HepG2 (cell line): ENCODE data around the gene TEKTIP1. TPM values are rescaled to one million over a fixed set of nuclear protein-coding genes. Genes with fewer than 3 reads are reported as not detected.

Source experiments
- ATAC-seq: fragments of 200-7000 bp; cut with Tn5 transposase; 3 replicates; pipeline ENCODE4 v1.9.1; 2020; ENCODE audit warnings: mild to moderate bottlenecking, moderate library complexity
- BruUV-seq: library from RNA; stranded (reverse); fragments of 400-500 nt; replicated peaks from 2 replicates; lab custom pipeline; 2021; lab: Mats Ljungman, UMichigan
- CTCF ChIA-PET: fragments of 300-600 bp; formaldehyde crosslinking; extraction: SDS; loops from one replicate; lab custom pipeline; 2021; ENCODE audit warnings: low total read pairs, inconsistent platforms, low intra/inter-chr PET ratio; lab: Yijun Ruan, JAX
- POLR2A ChIA-PET: fragments of 350-600 bp; sonication (Branson Sonifier 250); formaldehyde crosslinking; loops from one replicate; lab custom pipeline; 2020; ENCODE audit warnings: antibody characterized with exemption, inconsistent platforms; lab: Yijun Ruan, JAX
- DNase-seq: peaks from one replicate; pipeline ENCODE4 v3.0.0-alpha.2; 2015; ENCODE audit warnings: low spot score
- FAIRE-seq: peaks from 3 replicates; lab custom pipeline; 2011; peaks lifted over from hg19 to GRCh38; lab: Jason Lieb, UNC
- H2AFZ ChIP-seq: one replicate; pipeline ENCODE4 v1.6.1; 2011; ENCODE audit warnings: low read length, inconsistent platforms
- H3K27ac ChIP-seq: fragments of 300-600 bp; 3 replicates; pipeline ENCODE4 v1.8.0; 2011; ENCODE audit warnings: mixed run types, mild to moderate bottlenecking, mixed read lengths, low read length, inconsistent platforms; ENCODE audit not compliant: insufficient read depth; ENCODE audit errors: extremely low read length
- H3K27me3 ChIP-seq, 2 experiments: fragments of 200-600 bp in 1 of 2; 2 replicates in 1 of 2; 3 replicates in 1 of 2; pipeline versions ENCODE4 v1.6.0 to v1.8.0; 2011; ENCODE audit warnings: low read length in 2 of 2, mild to moderate bottlenecking in 2 of 2, moderate library complexity in 2 of 2, inconsistent platforms in 1 of 2; ENCODE audit not compliant: insufficient read depth in 2 of 2, control insufficient read depth in 1 of 2
- H3K36me3 ChIP-seq, 2 experiments: fragments of 200-600 bp in 1 of 2; replicated peaks in 1 of 2; 2 replicates in 1 of 2; 3 replicates in 1 of 2; pipeline versions ENCODE4 v1.5.1 to v1.8.0; 2011; ENCODE audit warnings: low read length in 2 of 2, inconsistent platforms in 1 of 2; ENCODE audit not compliant: insufficient read depth in 2 of 2, control insufficient read depth in 1 of 2
- H3K4me1 ChIP-seq: 2 replicates; pipeline ENCODE4 v1.5.1; 2012; ENCODE audit warnings: low read length, inconsistent platforms; ENCODE audit not compliant: insufficient read depth
- H3K4me2 ChIP-seq: 2 replicates; pipeline ENCODE4 v1.6.0; 2011; ENCODE audit warnings: low read depth, low read length, inconsistent platforms
- H3K4me3 ChIP-seq, 3 experiments: fragments of 200-600 bp in 1 of 3; sonication (generic), shearing (Covaris generic) in 1 of 3; replicated peaks in 1 of 3; 2 replicates each; pipeline ENCODE4 v1.5.1; 2011 to 2016; ENCODE audit warnings: low read length in 3 of 3, inconsistent platforms in 2 of 3, low read depth in 2 of 3, mild to moderate bottlenecking in 2 of 3, control low read depth in 1 of 3, mixed read lengths in 1 of 3; ENCODE audit not compliant: insufficient read depth in 1 of 3
- H3K79me2 ChIP-seq: one replicate; pipeline ENCODE4 v1.6.1; 2011; ENCODE audit warnings: low read length, inconsistent platforms; ENCODE audit not compliant: insufficient read depth
- H3K9ac ChIP-seq: 2 replicates; pipeline ENCODE4 v1.6.0; 2011; ENCODE audit warnings: mild to moderate bottlenecking, low read depth, low read length, inconsistent platforms; ENCODE audit not compliant: insufficient read depth
- H3K9me3 ChIP-seq: 2 replicates; pipeline ENCODE4 v1.5.1; 2012; ENCODE audit warnings: mild to moderate bottlenecking, low read length
- H4K20me1 ChIP-seq: 2 replicates; pipeline ENCODE4 v1.6.0; 2011; ENCODE audit warnings: inconsistent platforms, mild to moderate bottlenecking, low read length, moderate library complexity; ENCODE audit not compliant: insufficient read depth
- GATAD1 ChIP-seq: IDR thresholded peaks from 2 replicates; pipeline ENCODE4 v1.6.1; 2016; ENCODE audit warnings: missing genetic modification reagents, missing compliant biosample characterization
- GATAD2A ChIP-seq: IDR thresholded peaks from 2 replicates; pipeline ENCODE4 v1.6.1; 2016
- KDM3A ChIP-seq: IDR thresholded peaks from 2 replicates; pipeline ENCODE4 v1.6.1; 2018; ENCODE audit warnings: low read depth, missing compliant biosample characterization
- NFKB2 ChIP-seq: sonication (generic); formaldehyde crosslinking; IDR thresholded peaks from 2 replicates; pipeline ENCODE4 v1.4.0; 2020; ENCODE audit warnings: missing genetic modification reagents, borderline replicate concordance
- PAXIP1 ChIP-seq: sonication (generic); formaldehyde crosslinking; conservative IDR thresholded peaks from 2 replicates; pipeline ENCODE4 v1.4.0; 2020; ENCODE audit warnings: mild to moderate bottlenecking, missing genetic modification reagents, moderate library complexity
- RFX1 ChIP-seq: fragments of 450-650 bp; IDR thresholded peaks from 2 replicates; pipeline ENCODE4 v1.6.1; 2017
- RFX3 ChIP-seq: IDR thresholded peaks from 2 replicates; pipeline ENCODE4 v1.6.1; 2016; ENCODE audit warnings: missing biosample characterization, missing genetic modification reagents
- RFXAP ChIP-seq: sonication (generic); formaldehyde crosslinking; IDR thresholded peaks from 2 replicates; pipeline ENCODE4 v1.4.0; 2020; ENCODE audit warnings: missing genetic modification reagents, borderline replicate concordance
- SOX13 ChIP-seq, 3 experiments: fragments of 450-650 bp in 1 of 3; sonication (generic) in 1 of 3; formaldehyde crosslinking in 1 of 3; IDR thresholded peaks in 2 of 3; conservative IDR thresholded peaks in 1 of 3; 2 replicates each; pipeline versions ENCODE4 v1.5.0 to v1.6.1; 2016 to 2020; ENCODE audit warnings: antibody characterized with exemption in 1 of 3, mild to moderate bottlenecking in 1 of 3, missing compliant biosample characterization in 1 of 3, missing genetic modification reagents in 1 of 3, moderate library complexity in 1 of 3
- WGBS: methylation state at CpG from one replicate; pipeline ENCODE4 v1.1.6; 2017; ENCODE audit warnings: low lambda C conversion rate; 5-methylcytosine and 5-hydroxymethylcytosine counted together
- in situ Hi-C: cut with HindIII; loops from 2 replicates; pipeline ENCODE4 v1.10.0; 2017; ENCODE audit warnings: low pct_unique_long_range_greater_than_20kb; ENCODE audit not compliant: extremely low pct_ligation_motif_present
- intact Hi-C: fragments of 100-400 bp; cut with micrococcal nuclease; formaldehyde crosslinking; loops from one replicate; pipeline ENCODE4 v1.10.0; 2022; ENCODE audit not compliant: unreplicated experiment
- polyA plus RNA-seq, 8 experiments: library from polyadenylated mRNA; depleted of rRNA in 3 of 8; stranded (reverse) in 7 of 8; unstranded in 1 of 8; fragments of >200 nt; fragmentation: Illumina TruSeq in 4 of 8; extraction: Trizol in 4 of 8; gene quantifications; 2 replicates each; pipeline versions ENCODE4 v1.2.1 to v1.2.3, GENCODE V29; 2011 to 2016; ENCODE audit warnings: low read depth in 4 of 8, missing spikeins in 1 of 8, mixed read lengths in 1 of 8; ENCODE audit not compliant: insufficient read depth in 1 of 8
- total RNA-seq, 5 experiments: library from RNA; depleted of rRNA; stranded (reverse); fragments of >200 nt; fragmentation: Illumina TruSeq; extraction: Trizol; gene quantifications; 2 replicates each; pipeline ENCODE4 v1.2.3, GENCODE V29; 2016; ENCODE audit warnings: low read depth in 1 of 5
- TF ChIP-seq, protein P1 (sequence below): sonication (generic); formaldehyde crosslinking; IDR thresholded peaks from 2 replicates; pipeline ENCODE4 v1.4.0; 2020; ENCODE audit warnings: mild to moderate bottlenecking, missing genetic modification reagents

The TEKTIP1 gene
- total and polyA plus RNA-seq, 2 of the 13 experiments (the other 11 are each of a cell fraction or from before 2014, with no cell fraction given): not detected

GRCh38 chr19:3570606-3571011 is 31.6 kb downstream of the TEKTIP1 start (continued):
- 0 out of 2 replicates have a peak, but pooled peaks have one; percentile 19 for TF ChIP-seq GATAD2A (CRISPR knock-in tag)

DNA sequence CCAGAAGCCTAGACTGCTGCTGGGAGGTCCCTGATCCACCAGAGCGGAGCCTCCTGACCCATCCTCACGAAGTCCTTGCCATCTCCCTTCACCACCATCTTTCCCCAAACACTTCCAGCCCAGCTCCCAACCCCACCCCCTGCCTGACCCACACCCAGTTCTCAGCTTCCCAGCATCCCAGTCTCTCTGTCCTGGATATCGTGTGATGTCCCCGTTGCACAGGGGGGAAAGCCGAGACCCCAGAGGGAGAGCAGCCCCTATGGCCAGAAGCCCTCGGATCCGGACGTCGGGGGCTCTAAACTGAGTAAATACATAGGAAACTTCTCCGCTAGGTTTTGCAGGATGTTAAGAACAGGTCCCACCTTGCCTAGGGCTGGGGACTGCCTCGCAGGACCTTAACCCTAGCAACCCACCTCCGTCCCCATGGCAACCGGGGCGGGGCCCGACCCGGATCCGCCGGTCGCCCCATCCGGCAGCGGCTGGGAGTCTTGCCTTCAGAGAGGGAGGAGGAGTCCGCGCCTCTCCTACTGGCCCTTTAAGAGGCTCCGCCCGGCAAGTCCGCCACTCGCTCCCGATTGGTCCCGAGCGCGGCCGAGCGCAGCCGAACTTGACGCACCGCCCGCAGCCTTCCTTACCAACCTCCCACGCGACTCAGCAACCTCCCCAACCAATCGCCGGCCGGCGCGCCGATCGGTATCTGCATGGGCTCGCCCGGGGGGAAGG is 33.3 kb downstream of the TEKTIP1 start:
- FAIRE-seq: peak; percentile 81
- intact Hi-C loops (loop anchor here (5.0 kb wide), 1 partner anchor 65 kb away; the partner anchor contains the start of gene FZR1), in situ Hi-C loops (no loop called here)
- Histone ChIP-seq H3K27ac (no peak overlapping the region), H3K36me3 (no peaks in the 10 kb centered on the region; a peak in 1 of 5 replicates), H4K20me1 (peaks cover 4% of the 10 kb centered on the region), H3K9me3 (no peaks in the 10 kb centered on the region), H3K4me1 (peaks cover 41% of the 10 kb centered on the region), H2AFZ (no peak overlapping the region), H3K9ac (peak overlapping the region; percentile 34; the same call in 1 of the 2 replicates), H3K79me2 (peaks cover 2% of the 10 kb centered on the region), H3K27me3 (no peaks in the 10 kb centered on the region), H3K4me2 (peak overlapping the region; percentile 77), H3K4me3 (peak overlapping the region; percentile 41 to 58 (median 47); a peak in 4 of 6 replicates)
- BruUV-seq: no TSS peak
- 11% methylated on average over 8 of the region's 48 CpGs for WGBS
- ChIA-PET CTCF (no interaction called here), POLR2A (no interaction called here)
- DNase-seq: peak; percentile 97
- peak; percentile 94 for ATAC-seq
- peak; percentile 44; the same call in 1 of the 2 replicates for TF ChIP-seq PAXIP1 (CRISPR knock-in tag)
- TF ChIP-seq NFKB2: 0 out of 2 replicates have a peak, but pooled peaks have one; percentile 32
- 0 out of 2 replicates have a peak, but pooled peaks have one; percentile 42 for TF ChIP-seq SOX13 (IDR thresholded peaks at IDR 0.05)
- no peak for TF ChIP-seq SOX13 (CRISPR knock-in tag; conservative IDR thresholded peaks at IDR 0.05 in 1 of 2, IDR thresholded peaks at IDR 0.05 in 1 of 2)
- TF ChIP-seq KDM3A: no peak
- TF ChIP-seq RFX3: peak; percentile 95
- TF ChIP-seq GATAD1 (CRISPR knock-in tag): peak; percentile 51; the same call in 1 of the 2 replicates
- TF ChIP-seq, protein P1, sequence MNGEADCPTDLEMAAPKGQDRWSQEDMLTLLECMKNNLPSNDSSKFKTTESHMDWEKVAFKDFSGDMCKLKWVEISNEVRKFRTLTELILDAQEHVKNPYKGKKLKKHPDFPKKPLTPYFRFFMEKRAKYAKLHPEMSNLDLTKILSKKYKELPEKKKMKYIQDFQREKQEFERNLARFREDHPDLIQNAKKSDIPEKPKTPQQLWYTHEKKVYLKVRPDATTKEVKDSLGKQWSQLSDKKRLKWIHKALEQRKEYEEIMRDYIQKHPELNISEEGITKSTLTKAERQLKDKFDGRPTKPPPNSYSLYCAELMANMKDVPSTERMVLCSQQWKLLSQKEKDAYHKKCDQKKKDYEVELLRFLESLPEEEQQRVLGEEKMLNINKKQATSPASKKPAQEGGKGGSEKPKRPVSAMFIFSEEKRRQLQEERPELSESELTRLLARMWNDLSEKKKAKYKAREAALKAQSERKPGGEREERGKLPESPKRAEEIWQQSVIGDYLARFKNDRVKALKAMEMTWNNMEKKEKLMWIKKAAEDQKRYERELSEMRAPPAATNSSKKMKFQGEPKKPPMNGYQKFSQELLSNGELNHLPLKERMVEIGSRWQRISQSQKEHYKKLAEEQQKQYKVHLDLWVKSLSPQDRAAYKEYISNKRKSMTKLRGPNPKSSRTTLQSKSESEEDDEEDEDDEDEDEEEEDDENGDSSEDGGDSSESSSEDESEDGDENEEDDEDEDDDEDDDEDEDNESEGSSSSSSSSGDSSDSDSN: no peak
- TF ChIP-seq RFXAP: 0 out of 2 replicates have a peak, but pooled peaks have one; percentile 63
- TF ChIP-seq RFX1: peak; percentile 93
